Measurements from ENCODE around the gene HRH2. TPM values are rescaled to one million over a fixed set of nuclear protein-coding genes. Genes with fewer than 3 reads are reported as not detected.
"Not testable (repeated sequence)": the region's sequence is repeated elsewhere in the genome, so short reads cannot be mapped to it uniquely, and the experiment has no call there.

HRH2 gene
- total and polyA plus RNA-seq, 2 experiments from 2014 or later = 12.7 to 23.3 TPM

DNA sequence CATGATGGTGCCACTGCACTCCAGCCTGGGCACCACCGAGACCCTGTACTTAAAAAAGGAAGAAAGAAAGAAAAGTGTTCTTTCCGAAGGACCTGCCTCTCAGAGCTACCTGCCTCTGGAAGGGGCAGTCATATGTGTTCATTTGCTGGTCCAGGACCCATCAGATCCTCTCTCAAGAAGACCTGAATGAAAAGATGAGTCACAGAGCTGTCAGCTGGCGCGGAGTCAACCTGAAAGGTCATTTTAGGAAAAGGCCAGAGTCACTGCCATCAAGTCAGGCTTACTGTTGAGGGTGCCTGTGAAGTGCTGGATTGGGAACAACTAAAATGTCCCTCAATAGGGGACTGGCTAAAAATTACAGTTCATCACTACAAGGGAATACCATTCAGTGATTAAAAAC lies 14.9 kb upstream of the HRH2 start:
- Histone ChIP-seq H3K4me1 (ENCODE audit: low read depth) (peaks cover 3% of the 10 kb centered on the region), H3K27me3 (no peaks in the 10 kb centered on the region)
- TF ChIP-seq, protein P1, sequence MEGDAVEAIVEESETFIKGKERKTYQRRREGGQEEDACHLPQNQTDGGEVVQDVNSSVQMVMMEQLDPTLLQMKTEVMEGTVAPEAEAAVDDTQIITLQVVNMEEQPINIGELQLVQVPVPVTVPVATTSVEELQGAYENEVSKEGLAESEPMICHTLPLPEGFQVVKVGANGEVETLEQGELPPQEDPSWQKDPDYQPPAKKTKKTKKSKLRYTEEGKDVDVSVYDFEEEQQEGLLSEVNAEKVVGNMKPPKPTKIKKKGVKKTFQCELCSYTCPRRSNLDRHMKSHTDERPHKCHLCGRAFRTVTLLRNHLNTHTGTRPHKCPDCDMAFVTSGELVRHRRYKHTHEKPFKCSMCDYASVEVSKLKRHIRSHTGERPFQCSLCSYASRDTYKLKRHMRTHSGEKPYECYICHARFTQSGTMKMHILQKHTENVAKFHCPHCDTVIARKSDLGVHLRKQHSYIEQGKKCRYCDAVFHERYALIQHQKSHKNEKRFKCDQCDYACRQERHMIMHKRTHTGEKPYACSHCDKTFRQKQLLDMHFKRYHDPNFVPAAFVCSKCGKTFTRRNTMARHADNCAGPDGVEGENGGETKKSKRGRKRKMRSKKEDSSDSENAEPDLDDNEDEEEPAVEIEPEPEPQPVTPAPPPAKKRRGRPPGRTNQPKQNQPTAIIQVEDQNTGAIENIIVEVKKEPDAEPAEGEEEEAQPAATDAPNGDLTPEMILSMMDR (IDR thresholded peaks at IDR 0.05; ENCODE audit: low read depth, low read length) = no peak

DNA sequence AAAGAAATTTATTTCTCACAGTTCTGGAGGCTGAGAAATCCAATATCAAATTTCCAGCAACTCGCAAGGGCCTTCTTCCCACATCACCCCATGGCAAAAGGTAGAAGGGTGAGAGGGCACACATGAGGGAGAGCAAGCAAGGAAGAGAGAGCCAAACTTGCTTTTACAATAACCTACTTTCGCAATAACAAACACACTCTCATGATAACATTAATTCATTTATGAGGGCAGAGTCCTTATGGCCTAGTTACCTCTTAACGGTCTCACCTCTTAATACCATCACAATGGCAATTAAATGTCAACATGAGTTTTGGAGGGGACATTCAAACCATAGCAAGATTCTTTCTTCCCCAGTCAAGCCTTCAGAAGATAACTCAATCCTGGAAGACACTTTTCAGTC lies 11.6 kb upstream of the HRH2 start:
- Histone ChIP-seq H3K4me1 (ENCODE audit: low read depth) (no peaks in the 10 kb centered on the region), H3K4me3 (no peak overlapping the region), H3K27ac (no peak overlapping the region), H3K27me3 (no peaks in the 10 kb centered on the region), H3K36me3 (no peaks in the 10 kb centered on the region), H3K9me3 (ENCODE audit: low read depth) (no peaks in the 10 kb centered on the region)
- DNase-seq (ENCODE audit: low read depth in 1 of 2, low spot score in 1 of 2) = no peak
- TF ChIP-seq, protein P1 (IDR thresholded peaks at IDR 0.05; ENCODE audit: low read depth, low read length) = no peak

More for the DNA sequence above, 14.9 kb upstream of the HRH2 start:
- Histone ChIP-seq H3K4me3 (no peak overlapping the region), H3K36me3 (no peaks in the 10 kb centered on the region), H3K27ac (no peak overlapping the region), H3K9me3 (ENCODE audit: low read depth) (no peaks in the 10 kb centered on the region)
- DNase-seq (ENCODE audit: low read depth in 1 of 2, low spot score in 1 of 2) = no peak

DNA sequence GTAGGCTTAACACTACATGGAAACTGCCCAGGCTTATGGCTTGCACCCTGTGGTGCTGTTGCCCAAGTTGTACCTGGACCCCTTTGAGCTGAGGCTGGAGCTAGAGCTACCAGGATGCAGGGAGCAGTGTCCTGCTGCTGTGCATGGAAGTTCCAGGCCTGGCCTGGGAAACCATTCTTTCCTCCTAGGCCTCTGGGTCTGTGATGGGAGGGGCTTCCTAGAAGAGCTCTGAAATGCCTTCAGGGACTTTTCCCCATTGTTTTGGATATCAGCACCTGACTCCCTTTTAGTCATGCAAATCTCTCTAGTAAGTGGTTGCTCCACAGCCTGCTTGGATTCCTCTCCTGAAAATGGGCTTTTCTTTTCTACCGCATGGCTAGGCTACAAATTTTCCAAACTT lies 7.9 kb upstream of the HRH2 start:
- no peak overlapping the region for H3K4me3 ChIP-seq
- no peaks in the 10 kb centered on the region for H3K36me3 ChIP-seq
- no peaks in the 10 kb centered on the region for H3K27me3 ChIP-seq
- no peaks in the 10 kb centered on the region for H3K4me1 ChIP-seq (ENCODE audit: low read depth)
- H3K9me3 ChIP-seq (ENCODE audit: low read depth) = no peaks in the 10 kb centered on the region
- TF ChIP-seq, protein P1 (IDR thresholded peaks at IDR 0.05; ENCODE audit: low read depth, low read length) = no peak
- H3K27ac ChIP-seq = no peak overlapping the region
- no peak for DNase-seq (ENCODE audit: low read depth in 1 of 2, low spot score in 1 of 2)

DNA sequence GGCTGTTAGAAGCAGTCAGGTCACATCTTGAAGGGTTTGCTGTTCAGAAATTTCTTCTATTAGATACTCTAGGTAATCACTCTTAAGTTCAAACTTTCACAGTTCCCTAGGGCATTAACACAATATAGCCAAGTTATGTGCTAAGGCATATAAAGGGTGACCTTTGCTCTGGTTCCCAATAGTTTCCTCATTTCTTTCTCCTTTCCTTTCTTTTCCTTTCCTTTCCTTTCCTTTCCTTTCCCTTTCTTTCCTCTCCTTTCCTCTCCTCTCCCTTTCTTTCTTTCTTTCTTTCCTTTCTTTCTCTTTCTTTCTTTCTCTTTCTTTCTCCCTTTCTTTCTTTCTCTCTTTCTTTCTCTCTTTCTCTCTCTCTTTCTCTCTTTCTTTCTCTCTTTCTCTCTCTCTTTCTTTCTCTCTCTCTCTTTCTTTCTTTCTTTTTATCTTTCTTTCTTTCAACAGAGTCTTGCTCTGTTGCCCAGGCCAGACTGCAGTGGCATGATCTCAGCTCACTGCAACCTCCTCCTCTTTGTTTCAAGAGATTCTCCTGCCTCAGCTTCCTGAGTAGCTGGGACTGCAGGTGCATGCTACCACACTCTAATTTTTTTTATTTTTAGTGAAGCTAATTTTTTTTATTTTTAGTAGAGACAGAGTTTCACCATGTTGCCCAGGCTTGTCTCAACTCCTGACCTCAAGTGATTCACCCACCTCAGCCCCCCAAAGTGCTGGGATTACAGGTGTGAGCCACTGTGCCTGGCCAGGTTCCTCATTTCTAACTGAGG lies 7.3 kb upstream of the HRH2 start:
- not testable (repeated sequence) for H3K9me3 ChIP-seq (ENCODE audit: low read depth); H3K4me3 ChIP-seq; H3K4me1 ChIP-seq (ENCODE audit: low read depth); H3K36me3 ChIP-seq; H3K27me3 ChIP-seq; DNase-seq (ENCODE audit: low read depth in 1 of 2, low spot score in 1 of 2); H3K27ac ChIP-seq

DNA sequence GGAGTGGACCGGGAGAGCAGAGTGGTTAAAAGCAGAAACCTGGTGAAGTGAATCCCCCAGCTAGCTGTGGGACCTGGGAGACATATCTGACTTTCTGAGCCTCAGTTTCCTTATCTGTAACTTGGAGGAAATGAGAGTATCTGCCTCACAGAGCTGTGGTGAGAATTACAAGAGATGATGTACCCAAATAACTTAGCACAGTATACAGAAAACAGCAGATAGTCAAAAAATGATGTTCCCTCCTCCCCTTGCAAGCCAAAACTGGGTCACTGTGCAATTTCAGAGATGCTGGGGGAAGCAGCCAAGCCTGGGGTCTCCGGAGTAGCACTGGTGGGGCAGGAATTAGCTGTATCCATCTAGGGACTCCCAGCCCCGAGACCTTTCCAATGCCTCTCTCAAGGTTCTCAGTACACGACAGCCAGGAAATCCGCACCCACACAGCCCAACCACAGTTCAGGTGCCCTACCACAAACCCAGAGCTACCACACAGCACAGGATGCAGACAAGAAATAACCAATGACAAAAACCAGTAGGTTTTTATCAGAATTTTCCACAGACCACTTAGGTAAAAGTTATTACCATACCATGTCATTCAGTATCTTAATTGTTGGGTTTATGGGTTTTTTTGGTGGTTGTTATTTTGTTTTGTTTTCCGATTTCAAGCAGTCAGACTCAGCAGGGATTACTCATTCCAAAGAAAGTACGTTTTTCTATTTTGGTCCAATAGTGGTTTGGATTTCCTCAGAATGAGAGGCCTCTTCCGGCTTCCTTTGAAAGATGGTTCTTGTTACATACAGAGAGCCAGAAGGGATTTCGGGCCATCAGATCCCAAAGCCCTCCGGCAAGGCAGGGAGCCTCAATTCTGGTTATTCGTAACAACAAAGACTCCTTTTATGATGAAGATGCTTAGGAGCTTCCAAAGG lies 4.9 kb upstream of the HRH2 start:
- H3K36me3 ChIP-seq = no peaks in the 10 kb centered on the region
- H3K4me1 ChIP-seq (ENCODE audit: low read depth) = peaks cover 4% of the 10 kb centered on the region
- H3K27ac ChIP-seq = no peak overlapping the region
- H3K9me3 ChIP-seq (ENCODE audit: low read depth) = no peaks in the 10 kb centered on the region
- TF ChIP-seq, protein P1 (IDR thresholded peaks at IDR 0.05; ENCODE audit: low read depth, low read length) = no peak
- no peaks in the 10 kb centered on the region for H3K27me3 ChIP-seq
- DNase-seq (ENCODE audit: low read depth in 1 of 2, low spot score in 1 of 2) = no peak
- H3K4me3 ChIP-seq = no peak overlapping the region

DNA sequence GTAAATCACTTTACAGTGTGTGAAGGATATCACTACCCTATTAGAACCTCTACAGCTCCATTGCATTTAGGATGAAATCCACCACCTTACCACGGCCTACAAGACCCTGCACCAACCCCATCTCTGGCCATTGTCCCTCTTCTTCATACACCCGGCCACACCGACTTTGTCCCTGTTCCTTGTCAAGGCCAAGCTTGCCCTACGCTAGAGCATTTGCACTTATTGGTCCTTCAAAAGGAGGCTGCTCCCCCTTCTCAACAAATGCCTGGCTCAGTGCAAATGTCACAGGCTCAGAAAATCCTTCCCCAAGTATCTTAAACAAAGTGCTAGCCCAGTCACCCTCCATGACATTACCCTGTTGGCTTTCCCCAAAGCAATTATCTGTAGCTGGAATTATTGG lies 4.1 kb upstream of the HRH2 start:
- no peaks in the 10 kb centered on the region for H3K36me3 ChIP-seq
- no peak overlapping the region for H3K27ac ChIP-seq
- H3K27me3 ChIP-seq = no peaks in the 10 kb centered on the region
- no peak for DNase-seq (ENCODE audit: low read depth in 1 of 2, low spot score in 1 of 2)
- TF ChIP-seq, protein P1 (IDR thresholded peaks at IDR 0.05; ENCODE audit: low read depth, low read length) = no peak
- peaks cover 4% of the 10 kb centered on the region for H3K4me1 ChIP-seq (ENCODE audit: low read depth)
- H3K9me3 ChIP-seq (ENCODE audit: low read depth) = no peaks in the 10 kb centered on the region
- H3K4me3 ChIP-seq = no peak overlapping the region
